NCI-H82 treated with DMSO at 0.1 percent for 48 hours (cell line): ENCODE results near the gene UBE2G2.

Experiments
- DNase-seq: peaks from one replicate; lab custom pipeline; 2025; ENCODE audit not compliant: unreplicated experiment; lab: John Stamatoyannopoulos, UW

Gene UBE2G2

GRCh38 chr21:44816761-44817505 is 15.3 kb upstream of the UBE2G2 start:
- DNase-seq, result no peak

- DNase-seq, result no peak
Observed at GRCh38 chr21:44815852-44816628, 14.4 kb upstream of the UBE2G2 start.

GRCh38 chr21:44815225-44815624 is 13.6 kb upstream of the UBE2G2 start:
- no peak for DNase-seq

GRCh38 chr21:44814498-44815023 is 12.9 kb upstream of the UBE2G2 start:
- no peak for DNase-seq

- DNase-seq, result no peak
Observed at GRCh38 chr21:44813727-44814126, 12.1 kb upstream of the UBE2G2 start.

GRCh38 chr21:44813149-44813548 is 11.5 kb upstream of the UBE2G2 start:
- DNase-seq, result no peak

GRCh38 chr21:44812640-44813039 is 11.0 kb upstream of the UBE2G2 start:
- DNase-seq, result no peak

- no peak for DNase-seq
Observed at GRCh38 chr21:44810779-44811178, 9.2 kb upstream of the UBE2G2 start.

GRCh38 chr21:44805859-44806258 is 4.2 kb upstream of the UBE2G2 start:
- DNase-seq, result no peak

GRCh38 chr21:44805226-44805625 is 3.6 kb upstream of the UBE2G2 start:
- no peak for DNase-seq

GRCh38 chr21:44804762-44805161 is 3.1 kb upstream of the UBE2G2 start:
- no peak for DNase-seq

- no peak for DNase-seq
Observed at GRCh38 chr21:44803651-44804050, 2.0 kb upstream of the UBE2G2 start.

GRCh38 chr21:44802396-44803153 is 955 bp upstream of the UBE2G2 start:
- DNase-seq, result no peak

GRCh38 chr21:44800971-44801467 is 601 bp downstream of the UBE2G2 start:
- DNase-seq, result no peak

GRCh38 chr21:44800103-44800502 is 1.5 kb downstream of the UBE2G2 start:
- DNase-seq, result no peak

GRCh38 chr21:44799646-44800045 is 2.0 kb downstream of the UBE2G2 start:
- DNase-seq, result no peak

GRCh38 chr21:44797775-44798174 is 3.8 kb downstream of the UBE2G2 start:
- no peak for DNase-seq

- no peak for DNase-seq
Observed at GRCh38 chr21:44795342-44795741, 6.3 kb downstream of the UBE2G2 start.

GRCh38 chr21:44793592-44794374 is 7.8 kb downstream of the UBE2G2 start:
- no peak for DNase-seq
